ENCODE data around the gene RPS16. TPM values are rescaled to one million over a fixed set of nuclear protein-coding genes. Genes with fewer than 3 reads are reported as not detected.
A peak's percentile ranks its signal among the peaks of the same experiment; 100 is the strongest.

RPS16 gene
- total RNA-seq, 1 donor from 2014 or later, result 1,446 TPM

GRCh38 chr19:39400061-39400460 is 35.7 kb downstream of the RPS16 start:
- peak overlapping the region; percentile 92 for H3K27ac ChIP-seq
- H3K4me3 ChIP-seq, result no peak overlapping the region
- no peaks in the 10 kb centered on the region for H3K27me3 ChIP-seq
- DNase-seq (no peak), ATAC-seq (no peak)
- no peak for TF ChIP-seq CTCF (IDR thresholded peaks at IDR 0.05)
- H3K36me3 ChIP-seq, result peaks cover 10% of the 10 kb centered on the region
- intact Hi-C loops (cut with DNase I), result no loop called here
- no peaks in the 10 kb centered on the region for H3K9me3 ChIP-seq
- H3K4me1 ChIP-seq, result peaks cover 47% of the 10 kb centered on the region

- Histone ChIP-seq H3K36me3 (peaks cover 14% of the 10 kb centered on the region), H3K27ac (peak overlapping the region; percentile 92), H3K4me1 (peaks cover 44% of the 10 kb centered on the region), H3K4me3 (no peak overlapping the region), H3K27me3 (no peaks in the 10 kb centered on the region), H3K9me3 (no peaks in the 10 kb centered on the region)
- no peak for DNase-seq
- TF ChIP-seq CTCF (IDR thresholded peaks at IDR 0.05), result no peak
- ATAC-seq, result no peak
- intact Hi-C loops (cut with DNase I), result no loop called here
Measured at GRCh38 chr19:39399668-39400050, 36.1 kb downstream of the RPS16 start.

GRCh38 chr19:39398297-39398864 is 37.4 kb downstream of the RPS16 start:
- ATAC-seq (peak; percentile 47), DNase-seq (peak; percentile 87)
- intact Hi-C loops (cut with DNase I), result no loop called here
- no peaks in the 10 kb centered on the region for H3K27me3 ChIP-seq
- H3K27ac ChIP-seq, result peak overlapping the region; percentile 92
- H3K4me1 ChIP-seq, result peaks cover 38% of the 10 kb centered on the region
- peaks cover 26% of the 10 kb centered on the region for H3K36me3 ChIP-seq
- peak overlapping the region; percentile 19 for H3K4me3 ChIP-seq
- TF ChIP-seq CTCF (IDR thresholded peaks at IDR 0.05), result no peak
- no peaks in the 10 kb centered on the region for H3K9me3 ChIP-seq

- ATAC-seq (peak; percentile 86), DNase-seq (peak; percentile 95)
- Histone ChIP-seq H3K4me3 (peak overlapping the region; percentile 19), H3K4me1 (peaks cover 38% of the 10 kb centered on the region), H3K36me3 (peaks cover 32% of the 10 kb centered on the region), H3K27me3 (no peaks in the 10 kb centered on the region), H3K9me3 (no peaks in the 10 kb centered on the region), H3K27ac (peak overlapping the region; percentile 92)
- peak; percentile 96 for TF ChIP-seq CTCF (IDR thresholded peaks at IDR 0.05)
- intact Hi-C loops (cut with DNase I), result no loop called here
Measured at GRCh38 chr19:39397360-39398296, 38.1 kb downstream of the RPS16 start.

GRCh38 chr19:39390751-39391437 is 44.9 kb downstream of the RPS16 start, which contains the start of the genes MED29 and PAF1:
TSS of gene MED29 (plus strand) at chr19:39391378. CDS start at chr19:39391423, 45 bp downstream.
TSS of gene PAF1 (minus strand) at chr19:39391106. CDS start at chr19:39390864, 242 bp downstream.
- peaks cover 63% of the 10 kb centered on the region for H3K36me3 ChIP-seq
- no peaks in the 10 kb centered on the region for H3K27me3 ChIP-seq
- no peaks in the 10 kb centered on the region for H3K9me3 ChIP-seq
- H3K27ac ChIP-seq, result peak within 1 kb of the TSS; percentile 96
- intact Hi-C loops (cut with DNase I), result no loop called here
- DNase-seq (peak; percentile 97), ATAC-seq (peak; percentile 97)
- peak within 1 kb of the TSS; percentile 69 for H3K4me3 ChIP-seq
- no peak for TF ChIP-seq CTCF (IDR thresholded peaks at IDR 0.05)
- peaks cover 16% of the 10 kb centered on the region for H3K4me1 ChIP-seq
